Ascending aorta (tissue), 2 donors: ENCODE data around the gene NEDD8. TPM values are rescaled to one million over a fixed set of nuclear protein-coding genes. Genes with fewer than 3 reads are reported as not detected.

Experiments used
- DNase-seq, 2 donors: peaks; one replicate each; pipeline ENCODE4 v3.0.0-alpha.2; 2019; ENCODE audit warnings: low spot score in 2 of 2
- H3K27ac ChIP-seq, 2 donors: fragments of 200-600 bp; sonication (generic); one replicate each; pipeline ENCODE4 v1.5.1; 2016 to 2017; ENCODE audit warnings: mild to moderate bottlenecking in 1 of 2
- H3K27me3 ChIP-seq: fragments of 200-600 bp; sonication (generic); one replicate; pipeline ENCODE4 v1.5.1; 2017
- H3K36me3 ChIP-seq, 2 donors: fragments of 200-600 bp; sonication (generic); one replicate each; pipeline ENCODE4 v1.5.1; 2016
- H3K4me1 ChIP-seq, 2 donors: fragments of 200-600 bp; sonication (generic); one replicate each; pipeline ENCODE4 v1.5.1; 2016 to 2017; ENCODE audit warnings: mild to moderate bottlenecking in 1 of 2
- H3K4me3 ChIP-seq, 2 donors: fragments of 200-600 bp; sonication (generic); one replicate each; pipeline ENCODE4 v1.5.1; 2016 to 2017; ENCODE audit warnings: mild to moderate bottlenecking in 1 of 2
- H3K9me3 ChIP-seq, 2 donors: fragments of 200-600 bp; sonication (generic); one replicate each; pipeline ENCODE4 v1.5.1; 2016
- CTCF ChIP-seq, 3 experiments: fragments of 200-600 bp in 2 of 3; fragments of 450-650 bp in 1 of 3; sonication (generic) in 2 of 3; IDR thresholded peaks; one replicate each; pipeline ENCODE4 v1.5.1; 2016 to 2019; ENCODE audit warnings: antibody characterized with exemption in 3 of 3, mild to moderate bottlenecking in 1 of 3, moderate library complexity in 1 of 3
- intact Hi-C: fragments of 100-400 bp; cut with DNase I; formaldehyde crosslinking; loops from one replicate; pipeline ENCODE4 v1.15.1; 2023
- total RNA-seq: library from RNA; depleted of rRNA; stranded (reverse); fragments of >200 nt; gene quantifications from one replicate; pipeline ENCODE4 v1.1.0, GENCODE V29; 2016

The NEDD8 gene
- total RNA-seq, 1 donor from 2014 or later = 72.8 TPM

- H3K4me1 ChIP-seq = peaks cover 10 to 20% of the 10 kb centered on the region in 2 donors
Measured at GRCh38 chr14:24233538-24233866, 1.3 kb upstream of the NEDD8 start.

DNA sequence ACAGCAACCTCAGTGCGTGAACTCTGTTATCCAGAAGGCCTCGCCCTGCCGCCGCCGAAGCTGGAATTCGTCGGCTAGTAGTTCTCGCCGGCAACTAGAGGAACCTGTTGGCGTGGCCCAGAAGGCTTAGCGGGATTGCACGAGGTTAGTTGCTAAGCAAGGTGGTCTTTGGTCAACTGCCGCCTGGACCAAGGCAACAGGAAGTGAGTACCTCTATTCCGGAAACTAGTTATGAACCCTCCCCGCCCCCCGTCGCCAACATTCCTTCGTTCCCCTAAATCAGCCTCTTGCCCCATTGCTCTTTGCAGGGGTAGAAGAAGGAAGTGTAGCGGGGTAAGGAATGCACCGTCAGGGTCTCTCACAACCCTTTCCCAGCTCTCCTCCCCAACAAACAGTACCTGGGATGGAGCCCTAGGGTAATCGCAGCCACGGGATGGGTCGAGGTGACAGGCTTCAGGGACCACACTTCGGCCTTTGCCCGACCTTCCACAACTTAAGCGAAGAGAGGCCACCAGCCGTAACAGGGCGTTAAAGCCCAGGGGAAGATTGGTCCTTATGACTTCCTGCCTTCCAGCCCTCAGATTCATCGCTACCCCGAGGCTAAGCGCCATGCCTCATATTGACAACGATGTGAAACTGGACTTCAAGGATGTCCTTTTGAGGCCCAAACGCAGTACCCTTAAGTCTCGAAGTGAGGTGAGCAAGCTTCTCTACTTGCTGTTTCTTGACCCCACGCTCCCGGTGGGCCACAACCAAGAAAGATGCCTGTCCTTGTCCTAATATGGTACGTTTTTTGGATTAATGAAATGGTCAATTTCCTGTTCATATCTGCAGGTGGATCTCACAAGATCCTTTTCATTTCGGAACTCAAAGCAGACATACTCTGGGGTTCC is 724 bp upstream of the NEDD8 start, which contains the start of gene GMPR2:
Gene GMPR2 (plus strand): TSS at position 285 of the 893 bp plus-strand sequence. CDS start 325 bp downstream, at position 610.
- no peak for DNase-seq
- Histone ChIP-seq H3K4me3 (peak within 1 kb of the TSS; percentile 85 to 90), H3K27me3 (no peaks in the 10 kb centered on the region), H3K9me3 (no peaks in the 10 kb centered on the region), H3K27ac (peak within 1 kb of the TSS; percentile 86 to 89), H3K36me3 (peaks cover 17 to 40% of the 10 kb centered on the region in 2 donors), H3K4me1 (peaks cover 10 to 20% of the 10 kb centered on the region in 2 donors)
- intact Hi-C loops = loop anchor here (1.0 to 5.0 kb wide), 5 partner anchors 9 to 86 kb away; partner anchors contain the start of genes MDP1, PSME2, RABGGTA and RNF31
- no peak for TF ChIP-seq CTCF (IDR thresholded peaks at IDR 0.05)

More at GRCh38 chr14:24233538-24233866, 1.3 kb upstream of the NEDD8 start:
- no peak for TF ChIP-seq CTCF (IDR thresholded peaks at IDR 0.05)
- DNase-seq = no peak
- Histone ChIP-seq H3K4me3 (peak overlapping the region; percentile 85 to 90), H3K9me3 (no peaks in the 10 kb centered on the region), H3K27me3 (no peaks in the 10 kb centered on the region), H3K27ac (peak overlapping the region; percentile 86 to 89), H3K36me3 (peaks cover 20 to 43% of the 10 kb centered on the region in 2 donors)
- intact Hi-C loops = loop anchor here (5.0 kb wide), 2 partner anchors 39 to 86 kb away; partner anchors contain the start of genes PSME2, RABGGTA and RNF31

DNA sequence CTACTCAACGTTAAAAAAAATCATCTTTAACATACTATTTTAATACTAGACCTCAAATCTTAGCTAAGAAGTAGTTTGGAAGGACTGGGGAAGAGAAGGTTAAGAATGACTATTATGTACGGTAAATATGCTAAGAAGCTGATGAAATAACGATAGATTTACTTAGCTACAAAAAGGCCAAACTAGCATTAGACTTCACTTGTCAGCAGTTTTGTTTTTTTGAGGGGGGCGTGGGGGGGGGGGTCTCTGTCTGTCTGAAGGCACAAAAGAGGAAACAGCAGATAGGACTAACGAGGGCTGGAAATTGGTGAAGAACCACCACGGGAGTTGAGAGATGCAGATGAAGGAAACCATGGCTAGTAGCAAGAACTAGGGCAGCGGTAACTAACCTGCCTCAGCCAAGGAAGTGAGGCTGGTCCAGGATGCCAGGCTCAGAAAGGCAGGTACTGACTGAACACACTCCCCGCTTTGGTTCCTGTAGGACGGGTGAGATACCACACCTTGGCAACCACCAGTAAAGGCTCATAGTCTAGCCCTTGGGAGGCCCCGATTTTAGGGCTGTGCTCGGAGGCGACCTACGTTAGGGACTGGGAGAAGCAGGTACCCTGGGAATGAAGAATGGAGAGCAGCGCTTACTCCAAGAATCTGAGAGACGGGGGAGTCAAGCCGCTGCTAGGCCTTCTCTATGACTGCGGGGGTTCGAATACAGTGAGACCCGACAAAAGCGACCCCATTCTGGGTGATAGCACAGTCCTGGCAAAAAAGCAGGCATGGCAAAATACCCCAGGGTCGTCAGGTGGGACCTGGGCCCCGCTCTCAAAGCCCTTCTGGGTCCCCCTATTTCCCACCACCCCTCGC is 675 bp downstream of the NEDD8 start:
- TF ChIP-seq CTCF (IDR thresholded peaks at IDR 0.05) = no peak
- intact Hi-C loops = loop anchor here (1.0 to 5.0 kb wide), 5 partner anchors 11 to 84 kb away; partner anchors contain the start of genes MDP1, PSME2, RABGGTA and RNF31
- H3K27ac ChIP-seq = peak overlapping the region; percentile 86 to 89
- peaks cover 5 to 34% of the 10 kb centered on the region in 2 donors for H3K36me3 ChIP-seq
- no peaks in the 10 kb centered on the region for H3K27me3 ChIP-seq
- H3K4me3 ChIP-seq = peak overlapping the region; percentile 85 to 90
- H3K4me1 ChIP-seq = peaks cover 10 to 20% of the 10 kb centered on the region in 2 donors
- H3K9me3 ChIP-seq = no peaks in the 10 kb centered on the region
- DNase-seq = no peak

- intact Hi-C loops = no loop called here
- peaks cover 2 to 15% of the 10 kb centered on the region in 2 donors for H3K36me3 ChIP-seq
- H3K9me3 ChIP-seq = no peaks in the 10 kb centered on the region
- H3K27me3 ChIP-seq = no peaks in the 10 kb centered on the region
- H3K4me1 ChIP-seq = peaks cover 10 to 16% of the 10 kb centered on the region in 2 donors
- peak in 1 of 2 donors; percentile 21 for DNase-seq
- H3K4me3 ChIP-seq = no peak overlapping the region
- TF ChIP-seq CTCF (IDR thresholded peaks at IDR 0.05) = no peak
- H3K27ac ChIP-seq = no peak overlapping the region
Measured at GRCh38 chr14:24228902-24229301, 3.3 kb downstream of the NEDD8 start.

DNA sequence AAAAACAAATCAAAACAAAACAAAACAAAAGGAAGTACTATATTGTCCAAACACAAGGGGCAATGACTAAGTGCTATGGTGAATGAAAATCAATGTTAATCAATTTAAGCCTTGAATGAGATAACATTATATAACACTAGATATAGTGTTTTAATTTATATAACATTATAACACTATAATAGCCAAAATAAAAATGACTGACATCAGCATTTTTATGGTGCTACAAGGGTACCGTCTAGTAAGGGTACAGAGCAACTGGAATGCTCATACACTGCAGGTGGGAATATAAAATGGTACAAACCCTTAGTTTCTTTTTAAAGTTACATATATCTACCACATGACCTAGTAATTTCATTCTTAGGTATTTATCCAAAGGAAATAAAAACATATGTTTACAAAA is 5.7 kb downstream of the NEDD8 start:
- no peaks in the 10 kb centered on the region for H3K9me3 ChIP-seq
- DNase-seq = no peak
- TF ChIP-seq CTCF (IDR thresholded peaks at IDR 0.05) = no peak
- intact Hi-C loops = no loop called here
- H3K4me3 ChIP-seq = no peak overlapping the region
- H3K4me1 ChIP-seq = peaks cover 2 to 8% of the 10 kb centered on the region in 2 donors
- no peak overlapping the region for H3K27ac ChIP-seq
- peaks cover 2 to 15% of the 10 kb centered on the region in 2 donors for H3K36me3 ChIP-seq
- H3K27me3 ChIP-seq = no peaks in the 10 kb centered on the region
